ENCODE results near the gene NME3. TPM values are rescaled to one million over a fixed set of nuclear protein-coding genes. Genes with fewer than 3 reads are reported as not detected.
A peak's percentile ranks its signal among the peaks of the same experiment; 100 is the strongest.

The NME3 gene
- total RNA-seq, 1 experiment from 2014 or later = 49.0 TPM

DNA sequence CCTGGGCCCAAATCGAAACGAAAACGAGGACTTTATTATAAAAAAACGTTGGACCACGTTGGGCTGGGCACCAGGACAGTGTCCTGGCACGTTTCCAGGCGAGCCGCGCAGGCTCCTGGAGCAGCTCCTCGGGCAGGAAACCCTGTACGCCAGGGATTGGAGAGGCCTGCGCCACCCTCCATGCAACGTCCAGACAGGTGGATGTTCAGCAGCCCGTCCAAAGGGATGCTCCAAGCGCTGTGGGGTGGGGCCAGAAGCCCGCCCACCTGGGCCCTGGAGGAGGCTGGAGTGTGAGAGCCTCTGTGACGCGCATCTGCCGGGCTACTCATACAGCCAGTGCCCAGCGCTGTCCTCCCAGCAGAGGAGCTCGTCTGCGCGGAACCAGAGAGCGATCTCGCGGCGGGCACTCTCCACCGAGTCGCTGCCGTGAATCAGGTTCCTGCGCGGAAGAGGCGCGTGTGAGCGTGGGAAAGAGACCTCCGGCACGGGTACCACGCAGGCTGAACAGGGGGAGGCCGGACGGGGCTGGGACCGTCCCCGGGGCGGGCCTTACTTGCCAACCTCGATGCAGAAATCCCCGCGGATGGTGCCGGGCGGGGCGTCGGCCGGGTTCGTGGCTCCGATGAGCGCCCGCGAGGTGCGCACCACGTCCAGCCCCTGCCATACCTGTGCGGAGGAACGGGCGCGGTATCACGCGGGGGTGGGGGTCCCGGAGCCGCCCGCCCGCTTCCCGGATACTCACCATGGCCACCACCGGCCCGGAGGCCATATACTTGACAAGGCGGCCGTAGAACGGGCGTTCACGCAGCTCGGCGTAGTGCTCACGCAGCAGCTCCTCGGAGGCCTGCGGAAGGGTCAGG is 785 bp downstream of the NME3 start:
- H3K27me3 ChIP-seq (ENCODE audit: insufficient read depth, low read depth) = no peaks in the 10 kb centered on the region
- H3K27ac ChIP-seq = no peak overlapping the region
- H3K4me3 ChIP-seq = peak overlapping the region; percentile 77
- H3K4me2 ChIP-seq = peak overlapping the region; percentile 99
- no TSS peak for BruUV-seq (replicated peaks)
- 0 out of 2 replicates have a peak, but pooled peaks cover 5% of the 10 kb centered on the region for H3K36me3 ChIP-seq (ENCODE audit: low read depth)
- peaks cover 19% of the 10 kb centered on the region for H3K4me1 ChIP-seq (replicated peaks; ENCODE audit: insufficient read depth)
- TF ChIP-seq EZH2 (IDR thresholded peaks at IDR 0.05; ENCODE audit: low read depth) = no peak
- TF ChIP-seq, protein P1, sequence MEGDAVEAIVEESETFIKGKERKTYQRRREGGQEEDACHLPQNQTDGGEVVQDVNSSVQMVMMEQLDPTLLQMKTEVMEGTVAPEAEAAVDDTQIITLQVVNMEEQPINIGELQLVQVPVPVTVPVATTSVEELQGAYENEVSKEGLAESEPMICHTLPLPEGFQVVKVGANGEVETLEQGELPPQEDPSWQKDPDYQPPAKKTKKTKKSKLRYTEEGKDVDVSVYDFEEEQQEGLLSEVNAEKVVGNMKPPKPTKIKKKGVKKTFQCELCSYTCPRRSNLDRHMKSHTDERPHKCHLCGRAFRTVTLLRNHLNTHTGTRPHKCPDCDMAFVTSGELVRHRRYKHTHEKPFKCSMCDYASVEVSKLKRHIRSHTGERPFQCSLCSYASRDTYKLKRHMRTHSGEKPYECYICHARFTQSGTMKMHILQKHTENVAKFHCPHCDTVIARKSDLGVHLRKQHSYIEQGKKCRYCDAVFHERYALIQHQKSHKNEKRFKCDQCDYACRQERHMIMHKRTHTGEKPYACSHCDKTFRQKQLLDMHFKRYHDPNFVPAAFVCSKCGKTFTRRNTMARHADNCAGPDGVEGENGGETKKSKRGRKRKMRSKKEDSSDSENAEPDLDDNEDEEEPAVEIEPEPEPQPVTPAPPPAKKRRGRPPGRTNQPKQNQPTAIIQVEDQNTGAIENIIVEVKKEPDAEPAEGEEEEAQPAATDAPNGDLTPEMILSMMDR (conservative IDR thresholded peaks at IDR 0.05) = no peak
- H2AFZ ChIP-seq = no peak overlapping the region
- peak in 1 of 2 experiments; percentile 74 for DNase-seq
- ChIA-PET CTCF (interaction anchor here (0.6 kb wide), 1 partner anchor 159 kb away, joined by 3 read pairs; no protein-coding TSS in a partner anchor), POLR2A (ENCODE audit: unreplicated experiment) (interaction anchor here (0.6 to 0.7 kb wide), 3 partner anchors 25 to 118 kb away, joined by 3 to 4 read pairs (median 3); no protein-coding TSS in a partner anchor)
- peaks cover 32% of the 10 kb centered on the region; the same call in 1 of the 2 replicates for H3F3A ChIP-seq (ENCODE audit: insufficient read depth, low read depth)
- no peaks in the 10 kb centered on the region for H3K9me2 ChIP-seq (ENCODE audit: insufficient read depth)
- H3K9me3 ChIP-seq (ENCODE audit: insufficient read depth, low read depth) = no peaks in the 10 kb centered on the region
- peaks cover 19% of the 10 kb centered on the region for H4K20me1 ChIP-seq (ENCODE audit: insufficient read depth)
- intact Hi-C loops (cut with micrococcal nuclease; ENCODE audit: unreplicated experiment) = loop anchor here (5.0 kb wide), 2 partner anchors 93 to 192 kb away; partner anchors contain the start of genes JPT2 and RPS2
- H3K79me2 ChIP-seq (ENCODE audit: low read depth) = peaks cover 36% of the 10 kb centered on the region

DNA sequence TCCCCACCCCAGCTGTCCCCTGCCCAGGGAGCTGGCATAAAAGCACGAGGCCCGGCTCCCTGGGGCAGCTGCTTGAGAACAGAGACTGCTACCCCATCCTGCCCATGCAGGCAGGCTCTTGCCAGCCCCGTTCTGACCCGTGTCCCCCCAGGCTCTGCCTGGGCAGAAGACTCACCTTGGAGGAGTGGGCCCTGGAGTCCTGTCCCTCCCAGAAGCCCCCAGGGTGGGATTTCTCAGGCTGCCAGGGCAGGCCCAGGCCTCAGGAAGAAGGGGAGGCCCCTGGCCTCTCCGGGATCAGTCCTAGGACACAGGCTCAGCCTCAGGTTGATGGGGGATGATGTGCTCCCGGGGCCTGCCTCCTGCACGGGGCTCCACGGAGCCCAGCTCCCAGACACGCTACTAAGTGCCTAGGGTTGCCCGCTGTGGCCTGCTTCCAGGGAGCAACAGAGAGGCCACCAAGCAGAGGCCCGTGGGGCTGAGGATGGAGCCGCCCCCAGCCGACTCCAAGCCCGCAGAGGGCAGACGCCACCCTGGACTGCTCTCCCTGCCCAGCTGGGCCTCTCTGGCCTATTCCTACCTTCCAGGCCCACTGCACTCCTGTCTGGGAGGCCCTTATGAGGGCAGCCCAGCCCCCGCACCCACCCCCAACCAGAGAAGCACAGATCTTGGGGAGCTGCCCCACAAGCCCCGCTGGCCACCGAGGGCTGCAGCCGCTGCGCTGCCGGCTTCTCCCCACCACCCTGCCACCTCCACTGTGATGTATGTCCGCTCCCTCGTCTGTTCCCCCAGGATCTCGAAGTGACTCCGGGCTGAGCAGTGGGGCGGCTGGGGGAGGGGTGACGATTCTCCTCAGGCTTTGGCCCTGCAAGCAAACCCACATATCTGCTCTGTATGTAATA is 1.7 kb downstream of the NME3 start:
- Histone ChIP-seq H3K4me2 (peak overlapping the region; percentile 99; the same call in 1 of the 2 replicates), H3K79me2 (ENCODE audit: low read depth) (peaks cover 27% of the 10 kb centered on the region), H3F3A (ENCODE audit: insufficient read depth, low read depth) (peaks cover 31% of the 10 kb centered on the region; the same call in 1 of the 2 replicates), H3K4me3 (peak overlapping the region; percentile 77; the same call in 1 of the 2 replicates), H3K36me3 (ENCODE audit: low read depth) (0 out of 2 replicates have a peak, but pooled peaks cover 5% of the 10 kb centered on the region), H3K27ac (no peak overlapping the region), H3K4me1 (replicated peaks; ENCODE audit: insufficient read depth) (peaks cover 14% of the 10 kb centered on the region), H3K9me3 (ENCODE audit: insufficient read depth, low read depth) (no peaks in the 10 kb centered on the region), H2AFZ (no peak overlapping the region), H3K27me3 (ENCODE audit: insufficient read depth, low read depth) (no peaks in the 10 kb centered on the region), H3K9me2 (ENCODE audit: insufficient read depth) (no peaks in the 10 kb centered on the region), H4K20me1 (ENCODE audit: insufficient read depth) (peaks cover 11% of the 10 kb centered on the region)
- ChIA-PET CTCF (no interaction called here), POLR2A (ENCODE audit: unreplicated experiment) (interaction anchor here (0.6 to 0.7 kb wide), 2 partner anchors 13 to 24 kb away, joined by 3 to 4 read pairs; partner anchors contain the start of genes NUBP2 and SPSB3)
- intact Hi-C loops (cut with micrococcal nuclease; ENCODE audit: unreplicated experiment) = loop anchor here (5.0 kb wide), 2 partner anchors 92 to 193 kb away; partner anchors contain the start of genes JPT2 and RPS2
- BruUV-seq (replicated peaks) = no TSS peak
- TF ChIP-seq EZH2 (IDR thresholded peaks at IDR 0.05; ENCODE audit: low read depth) = no peak
- TF ChIP-seq, protein P1 (conservative IDR thresholded peaks at IDR 0.05) = no peak
- DNase-seq = no peak
